Activated naive CD4-positive, alpha-beta T cell treated with anti-CD3 and anti-CD28 coated beads, Interleukin-2, amount 50 U/mL, for 24 hours (primary cell): ENCODE data around the gene SEPTIN1.

Source experiments
- H3K27ac Mint-ChIP-seq: one replicate; pipeline ENCODE4 v1.8.0; 2021; ENCODE audit warnings: mild to moderate bottlenecking, mixed read lengths
- H3K27me3 Mint-ChIP-seq: one replicate; pipeline ENCODE4 v1.8.0; 2021; ENCODE audit warnings: mixed read lengths
- H3K36me3 Mint-ChIP-seq: one replicate; pipeline ENCODE4 v1.8.0; 2021; ENCODE audit warnings: mixed read lengths
- H3K4me1 Mint-ChIP-seq: one replicate; pipeline ENCODE4 v1.8.0; 2021; ENCODE audit warnings: mixed read lengths
- H3K4me3 Mint-ChIP-seq: one replicate; pipeline ENCODE4 v1.8.0; 2021; ENCODE audit warnings: mild to moderate bottlenecking, mixed read lengths
- H3K9me3 Mint-ChIP-seq: one replicate; pipeline ENCODE4 v1.8.0; 2021; ENCODE audit warnings: mixed read lengths

Gene SEPTIN1

DNA sequence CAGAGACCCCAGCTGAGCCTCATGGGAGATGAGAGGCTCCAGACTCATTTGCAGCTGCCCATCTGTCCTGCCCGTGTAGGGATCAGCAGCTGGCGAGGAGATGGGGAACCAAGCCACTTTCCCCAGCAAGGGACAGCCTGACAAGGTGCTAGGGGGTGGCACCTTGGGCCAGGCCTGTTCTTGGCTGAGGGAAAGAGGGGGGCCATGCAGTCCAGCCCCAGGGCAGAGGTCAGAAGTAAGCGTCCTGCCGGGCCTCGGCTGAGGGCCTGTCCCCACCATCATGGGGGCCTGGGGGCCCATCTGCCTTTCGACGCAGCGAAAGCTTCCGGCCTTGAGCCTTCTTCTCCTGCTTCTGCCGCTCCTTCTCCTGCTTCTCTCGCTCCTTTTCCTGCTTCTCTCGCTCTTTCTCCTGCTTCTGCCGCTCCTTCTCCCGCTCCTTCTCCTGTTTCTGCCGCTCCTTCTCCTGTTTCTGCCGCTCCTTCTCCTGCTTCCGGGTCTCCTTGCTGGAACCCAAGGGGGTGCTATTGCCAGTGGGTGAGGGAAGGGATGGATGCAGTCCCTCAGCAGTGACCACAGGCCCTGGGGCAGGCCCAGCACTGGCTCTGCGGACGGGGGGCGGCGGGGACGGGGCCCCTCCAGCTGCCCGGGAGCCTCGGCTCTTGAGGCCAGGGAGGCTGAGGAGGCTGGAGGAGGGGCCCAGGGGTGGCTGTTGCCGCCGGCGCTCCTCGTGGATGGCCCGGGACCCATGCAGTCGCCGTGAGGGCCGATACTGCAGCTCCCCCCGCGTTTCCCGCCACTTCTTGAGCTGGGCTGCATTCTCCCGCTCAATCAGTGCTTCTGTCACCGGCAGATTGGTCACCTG lies 24.4 kb downstream of the SEPTIN1 start:
- Mint-ChIP-seq H3K4me1 (peaks cover 26% of the 10 kb centered on the region), H3K9me3 (no peaks in the 10 kb centered on the region), H3K4me3 (peak overlapping the region; percentile 34), H3K27ac (no peak overlapping the region), H3K27me3 (no peaks in the 10 kb centered on the region), H3K36me3 (peaks cover 8% of the 10 kb centered on the region)

DNA sequence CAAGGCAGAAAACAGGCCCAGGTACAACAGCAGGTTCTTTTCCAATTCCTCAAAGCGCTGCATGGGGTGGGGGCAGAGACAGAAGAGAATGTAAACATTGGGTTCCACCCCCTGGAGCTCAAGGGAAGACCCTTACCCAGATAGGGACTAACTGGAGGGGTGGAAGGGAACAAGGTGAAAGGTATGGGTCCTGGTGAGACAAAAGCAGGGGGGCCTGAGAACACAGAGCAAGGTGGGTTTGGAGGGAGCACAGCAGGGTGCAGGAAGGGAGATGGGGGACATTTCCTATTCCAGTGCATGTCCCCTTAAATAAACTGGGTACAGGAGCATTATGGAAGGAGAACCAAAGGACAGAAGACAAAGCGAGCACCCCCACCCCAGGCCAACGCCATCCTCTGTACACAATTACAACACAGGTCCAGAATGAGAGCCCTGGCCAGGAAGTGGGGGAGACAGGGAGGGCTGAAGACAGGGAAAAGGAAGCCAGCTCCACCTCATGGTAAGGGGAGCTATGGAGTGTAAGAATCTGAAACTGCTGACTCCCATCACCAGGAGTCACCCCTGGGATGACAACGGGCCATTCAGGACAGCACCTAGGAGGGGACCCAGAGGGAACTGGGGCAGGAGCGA lies 25.2 kb downstream of the SEPTIN1 start:
- H3K36me3 Mint-ChIP-seq, result peaks cover 4% of the 10 kb centered on the region
- H3K4me1 Mint-ChIP-seq, result peaks cover 26% of the 10 kb centered on the region
- no peak overlapping the region for H3K4me3 Mint-ChIP-seq
- no peaks in the 10 kb centered on the region for H3K27me3 Mint-ChIP-seq
- no peak overlapping the region for H3K27ac Mint-ChIP-seq
- H3K9me3 Mint-ChIP-seq, result no peaks in the 10 kb centered on the region

DNA sequence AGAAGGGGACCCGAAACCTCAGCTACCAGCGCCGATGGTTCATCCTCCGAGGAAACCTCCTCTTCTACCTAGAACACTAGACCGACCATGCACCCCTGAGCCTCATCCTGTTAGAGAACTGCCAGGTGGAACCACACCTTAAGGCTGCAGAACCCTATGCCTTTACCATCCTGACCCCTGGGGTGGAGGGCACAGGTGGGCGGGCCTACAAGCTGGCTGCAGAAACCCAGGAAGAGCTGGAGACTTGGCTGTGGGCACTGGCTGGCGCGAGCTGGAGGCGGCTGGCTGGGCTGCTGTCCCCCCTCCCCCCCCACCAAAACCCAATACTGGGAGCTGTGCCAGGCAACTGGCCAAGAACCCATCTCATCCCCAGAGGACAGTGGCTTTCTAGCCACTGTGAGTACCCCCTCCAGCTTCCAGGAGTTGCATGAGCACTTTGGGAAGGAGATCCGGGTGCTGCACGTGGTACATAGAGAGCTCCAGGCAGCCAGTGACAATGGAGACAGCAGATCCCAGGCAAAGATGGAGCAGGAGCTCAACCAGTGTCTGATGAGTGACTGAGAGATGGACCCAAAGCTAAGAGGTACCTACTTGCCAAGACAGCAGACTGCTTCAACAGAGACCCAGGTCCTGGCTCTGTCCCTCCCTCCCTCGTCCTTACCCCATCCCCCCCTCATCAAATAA lies 25.8 kb downstream of the SEPTIN1 start:
- H3K27ac Mint-ChIP-seq, result peak overlapping the region; percentile 85
- no peaks in the 10 kb centered on the region for H3K9me3 Mint-ChIP-seq
- no peaks in the 10 kb centered on the region for H3K27me3 Mint-ChIP-seq
- H3K36me3 Mint-ChIP-seq, result peaks cover 4% of the 10 kb centered on the region
- H3K4me3 Mint-ChIP-seq, result peak overlapping the region; percentile 92
- peaks cover 29% of the 10 kb centered on the region for H3K4me1 Mint-ChIP-seq

DNA sequence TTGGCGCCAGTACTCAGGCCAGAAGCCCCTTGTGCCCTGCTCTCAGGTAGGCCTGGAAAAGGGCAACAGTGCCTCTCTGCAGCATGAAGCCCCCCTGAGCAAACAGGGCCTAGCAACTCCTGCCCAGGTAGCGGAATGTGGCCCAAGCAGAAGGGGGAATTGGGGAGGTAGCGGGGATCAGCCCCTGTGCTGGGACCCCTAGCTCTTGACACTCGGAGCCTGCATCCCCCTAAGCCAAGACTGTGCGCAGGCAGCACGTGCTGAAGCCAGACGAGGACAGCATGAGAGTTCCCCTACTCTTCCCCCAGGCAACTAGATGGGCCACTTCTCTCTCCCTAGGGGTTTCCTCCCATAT lies 26.4 kb downstream of the SEPTIN1 start:
- Mint-ChIP-seq H3K4me1 (peaks cover 33% of the 10 kb centered on the region), H3K4me3 (peak overlapping the region; percentile 92), H3K9me3 (no peaks in the 10 kb centered on the region), H3K36me3 (peaks cover 4% of the 10 kb centered on the region), H3K27ac (peak overlapping the region; percentile 85), H3K27me3 (no peaks in the 10 kb centered on the region)

DNA sequence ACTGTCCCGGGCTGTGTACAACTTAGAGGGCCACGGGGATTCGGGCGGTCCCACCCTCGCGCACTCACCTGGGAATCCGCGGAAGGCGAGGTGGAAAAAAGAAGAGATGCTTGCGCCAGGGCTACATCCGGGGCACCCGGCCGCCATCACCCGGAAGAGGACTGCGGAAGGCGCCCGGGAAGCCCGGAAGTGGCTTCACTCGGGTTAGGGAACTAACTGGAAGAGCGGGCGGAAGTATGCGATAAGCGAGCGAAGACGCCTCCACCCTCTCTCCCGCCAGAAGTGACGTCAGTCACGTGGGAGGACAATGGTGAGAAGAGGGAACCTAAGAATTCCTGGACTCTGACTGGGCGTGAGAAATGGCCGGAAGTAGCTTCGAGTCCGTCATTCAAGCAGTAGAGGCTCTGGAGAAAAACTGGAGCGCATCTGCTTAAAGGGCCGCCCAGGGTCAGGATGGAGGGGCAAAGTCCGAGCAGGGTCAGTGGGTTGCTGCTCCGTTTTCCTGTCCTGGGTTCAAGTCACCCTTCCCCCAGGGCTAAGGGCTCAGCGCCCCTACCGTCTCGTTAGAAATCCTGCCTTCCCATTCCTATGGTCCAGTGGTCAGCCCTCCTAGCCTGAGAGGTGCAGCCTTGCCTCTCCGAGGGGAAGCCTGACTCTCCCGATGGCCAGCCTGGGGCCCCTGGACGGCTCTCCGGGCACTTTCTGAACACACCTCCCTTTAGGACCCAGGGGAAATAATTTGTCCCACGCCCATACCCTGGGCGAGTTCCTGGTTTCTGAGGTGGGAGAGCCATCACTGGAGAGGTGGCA lies 27.0 kb downstream of the SEPTIN1 start, which contains the start of gene CD2BP2:
Gene CD2BP2 (minus strand): TSS at position 165 of the 810 bp plus-strand sequence. CDS start 627 bp downstream, outside the sequence.
- H3K4me1 Mint-ChIP-seq, result peaks cover 37% of the 10 kb centered on the region
- no peaks in the 10 kb centered on the region for H3K27me3 Mint-ChIP-seq
- peak within 1 kb of the TSS; percentile 92 for H3K4me3 Mint-ChIP-seq
- H3K27ac Mint-ChIP-seq, result peak within 1 kb of the TSS; percentile 99
- H3K9me3 Mint-ChIP-seq, result no peaks in the 10 kb centered on the region
- peaks cover 4% of the 10 kb centered on the region for H3K36me3 Mint-ChIP-seq

DNA sequence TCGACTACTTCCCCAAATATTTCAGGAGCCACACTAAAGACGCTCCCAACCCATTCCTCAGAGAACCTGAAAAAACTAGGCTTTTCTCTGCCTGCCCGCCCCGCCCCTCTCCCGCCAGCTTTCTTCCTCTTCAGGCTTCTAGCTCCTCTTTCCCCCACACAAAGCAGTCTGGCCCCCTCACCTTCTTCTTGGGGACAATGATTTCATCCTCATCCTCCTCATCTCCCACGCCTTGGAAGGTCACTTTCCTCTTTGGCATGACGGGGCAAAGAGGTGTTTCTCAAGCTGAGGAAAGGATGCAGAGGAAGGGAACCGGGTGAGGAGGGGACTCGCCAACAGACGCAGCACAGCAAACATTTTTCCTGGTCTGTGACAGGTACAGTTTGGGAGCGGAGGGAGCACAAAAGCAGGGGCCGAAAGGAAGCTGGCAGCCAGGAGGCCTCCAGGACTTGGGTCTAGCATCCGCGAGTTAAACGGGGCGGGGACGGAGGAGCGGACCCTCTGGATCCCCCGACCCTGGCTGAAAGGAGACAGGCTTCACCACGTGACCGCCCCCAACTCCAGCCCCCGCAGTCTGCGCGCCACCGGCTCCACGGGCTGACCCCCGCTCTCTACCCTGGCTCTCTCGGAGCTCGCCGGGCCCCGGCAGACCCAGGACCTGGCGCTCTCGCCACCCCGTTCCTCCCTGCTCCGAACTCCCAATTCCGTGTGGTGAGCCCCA lies 27.8 kb downstream of the SEPTIN1 start:
- H3K27ac Mint-ChIP-seq, result peak overlapping the region; percentile 99
- H3K9me3 Mint-ChIP-seq, result no peaks in the 10 kb centered on the region
- H3K4me3 Mint-ChIP-seq, result peak overlapping the region; percentile 92
- peaks cover 43% of the 10 kb centered on the region for H3K4me1 Mint-ChIP-seq
- H3K36me3 Mint-ChIP-seq, result peaks cover 4% of the 10 kb centered on the region
- H3K27me3 Mint-ChIP-seq, result no peaks in the 10 kb centered on the region

DNA sequence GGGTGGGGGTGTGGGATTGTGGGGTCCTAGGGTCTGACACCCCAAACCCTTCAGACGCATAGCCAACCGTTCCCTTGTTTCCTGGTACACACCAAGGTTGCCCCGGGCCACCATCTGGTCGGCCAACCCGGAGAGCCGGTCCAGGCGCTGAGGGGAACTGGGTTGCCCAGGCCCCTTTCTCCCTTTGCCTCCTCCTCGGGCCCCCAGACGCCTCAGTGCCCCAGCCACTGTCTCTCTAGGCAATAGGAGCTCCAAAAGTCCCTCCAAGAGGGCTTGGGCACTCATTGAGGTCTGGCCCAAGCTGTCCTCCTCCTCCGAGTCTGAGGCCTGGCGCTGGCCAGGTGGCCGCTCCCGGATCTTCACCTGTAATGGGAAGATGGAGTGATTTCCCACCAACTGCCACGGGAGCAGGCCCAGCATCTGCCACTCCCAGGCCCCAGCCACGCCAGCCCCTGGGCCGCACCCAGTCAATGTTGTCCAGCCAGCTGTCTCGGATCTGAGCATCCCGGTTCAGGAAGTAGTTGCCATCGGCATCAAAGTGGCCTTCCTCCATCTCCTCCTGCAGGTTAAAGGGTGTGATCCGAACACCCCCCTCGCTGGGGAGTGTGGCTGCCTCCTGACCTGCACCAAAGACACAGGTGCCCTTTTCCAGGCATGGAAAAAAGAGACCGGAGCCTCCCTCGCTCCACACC lies 28.8 kb downstream of the SEPTIN1 start:
- H3K4me3 Mint-ChIP-seq, result peak overlapping the region; percentile 92
- no peaks in the 10 kb centered on the region for H3K27me3 Mint-ChIP-seq
- H3K27ac Mint-ChIP-seq, result no peak overlapping the region
- H3K36me3 Mint-ChIP-seq, result peaks cover 4% of the 10 kb centered on the region
- peaks cover 43% of the 10 kb centered on the region for H3K4me1 Mint-ChIP-seq
- H3K9me3 Mint-ChIP-seq, result no peaks in the 10 kb centered on the region

DNA sequence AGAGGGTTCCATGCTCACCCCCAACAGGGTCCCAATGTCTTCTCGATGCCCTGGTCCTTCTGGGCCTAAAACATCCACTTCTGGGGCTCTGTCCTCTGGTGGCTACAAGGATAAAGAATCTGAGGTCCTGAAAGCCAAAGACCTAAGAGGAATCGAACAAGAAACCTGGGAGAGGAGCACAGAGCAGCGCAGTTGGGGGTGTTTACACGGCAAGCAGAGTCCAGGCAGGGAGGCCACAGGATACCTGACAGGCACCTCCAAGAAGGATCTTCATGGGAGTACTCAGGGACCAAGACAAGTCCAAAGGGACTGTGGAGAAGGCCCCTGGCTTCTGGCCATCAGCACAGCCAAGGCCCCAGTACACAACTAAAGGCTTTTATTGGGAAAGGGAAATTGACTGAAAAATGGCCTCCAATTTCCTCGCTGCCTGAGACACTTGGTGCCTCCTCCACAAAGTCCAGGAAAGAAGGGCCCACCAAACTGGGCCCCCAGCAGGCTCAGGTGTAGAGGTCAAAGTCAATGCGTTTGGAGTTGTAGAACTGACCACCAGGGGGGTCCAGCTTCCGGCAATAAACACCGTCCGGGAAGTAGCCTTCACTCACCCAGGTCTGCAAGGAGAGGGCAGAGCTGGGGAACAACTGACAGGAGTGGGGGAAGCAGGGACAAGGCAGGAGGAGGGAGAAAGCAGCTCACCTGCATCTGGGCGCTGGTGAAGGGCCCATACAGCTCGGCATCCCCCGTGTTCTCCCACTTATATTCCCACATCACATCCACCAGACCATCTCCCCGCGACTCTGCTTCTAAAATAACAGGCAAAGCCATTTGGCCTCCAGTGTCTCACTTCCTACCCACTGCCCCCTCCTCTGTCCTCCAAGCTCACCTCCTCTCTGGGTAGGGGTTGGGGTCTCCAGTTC lies 29.6 kb downstream of the SEPTIN1 start:
- H3K4me1 Mint-ChIP-seq, result peaks cover 43% of the 10 kb centered on the region
- no peaks in the 10 kb centered on the region for H3K9me3 Mint-ChIP-seq
- peaks cover 4% of the 10 kb centered on the region for H3K36me3 Mint-ChIP-seq
- H3K4me3 Mint-ChIP-seq, result peak overlapping the region; percentile 42
- peak overlapping the region; percentile 70 for H3K27ac Mint-ChIP-seq
- no peaks in the 10 kb centered on the region for H3K27me3 Mint-ChIP-seq

DNA sequence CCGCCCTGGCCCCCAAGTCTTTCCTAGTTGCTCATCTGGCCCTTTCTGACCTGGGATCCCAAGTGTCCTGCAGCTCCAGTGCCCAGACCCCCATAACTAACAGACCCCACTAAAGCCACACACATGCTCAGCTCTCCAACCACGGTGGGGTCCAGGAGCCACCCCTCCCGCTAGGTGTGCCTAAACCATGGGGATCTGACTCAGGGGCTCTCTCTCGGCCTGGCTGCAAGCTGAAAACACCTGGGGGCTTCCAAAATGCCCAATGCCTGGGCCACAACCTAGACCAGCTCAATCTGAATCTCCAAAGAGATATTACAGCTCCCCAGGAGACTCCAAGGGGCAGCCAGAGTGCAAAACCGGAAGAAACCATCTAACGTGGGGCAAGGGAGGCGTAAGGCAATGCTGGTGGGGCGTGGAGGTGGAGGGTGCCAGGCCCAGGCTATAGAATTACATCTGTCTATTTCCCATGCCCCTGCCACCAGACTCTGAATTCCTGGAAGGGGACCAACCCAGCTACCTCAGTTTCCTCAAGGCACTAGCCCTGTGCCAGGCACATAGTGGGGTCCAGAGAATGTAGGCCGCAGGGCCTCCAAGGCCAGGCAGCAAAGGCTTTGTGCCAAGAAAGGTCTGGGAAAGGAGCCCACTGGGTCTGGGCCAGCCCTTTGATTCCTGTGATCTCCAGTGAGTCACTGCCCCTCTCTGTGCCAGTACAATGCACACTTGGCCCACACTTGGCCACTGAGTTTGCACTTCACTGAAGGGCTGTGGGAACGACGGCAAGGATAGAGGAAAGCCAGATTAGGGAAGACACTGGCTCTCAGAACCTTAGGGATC lies 30.6 kb downstream of the SEPTIN1 start:
- H3K27me3 Mint-ChIP-seq, result no peaks in the 10 kb centered on the region
- H3K27ac Mint-ChIP-seq, result no peak overlapping the region
- H3K9me3 Mint-ChIP-seq, result no peaks in the 10 kb centered on the region
- H3K36me3 Mint-ChIP-seq, result peaks cover 4% of the 10 kb centered on the region
- H3K4me1 Mint-ChIP-seq, result peaks cover 43% of the 10 kb centered on the region
- peak overlapping the region; percentile 42 for H3K4me3 Mint-ChIP-seq

DNA sequence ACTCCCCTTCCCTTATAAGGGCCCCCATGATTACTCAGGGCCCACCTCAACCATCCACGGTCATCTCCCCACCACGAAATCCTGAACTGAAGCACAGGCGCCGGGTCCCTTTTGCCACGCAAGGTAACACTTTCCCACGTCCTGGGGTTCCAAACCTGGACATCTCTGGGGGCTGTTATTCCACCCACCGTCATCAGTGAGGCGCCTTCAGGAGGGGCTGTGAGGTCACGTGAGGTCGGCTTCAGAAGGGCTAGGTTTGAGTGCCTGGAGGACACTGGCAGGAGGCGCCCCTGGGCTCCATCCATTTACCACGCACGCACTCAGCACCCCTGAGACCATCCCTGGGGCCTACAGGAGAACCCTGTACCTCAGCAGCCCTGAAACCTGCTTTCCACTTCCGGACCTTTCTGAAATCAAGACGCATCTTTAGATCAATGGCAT lies 31.3 kb downstream of the SEPTIN1 start:
- Mint-ChIP-seq H3K27ac (no peak overlapping the region), H3K27me3 (no peaks in the 10 kb centered on the region), H3K4me1 (peaks cover 38% of the 10 kb centered on the region), H3K9me3 (no peaks in the 10 kb centered on the region), H3K36me3 (peaks cover 4% of the 10 kb centered on the region), H3K4me3 (no peak overlapping the region)

DNA sequence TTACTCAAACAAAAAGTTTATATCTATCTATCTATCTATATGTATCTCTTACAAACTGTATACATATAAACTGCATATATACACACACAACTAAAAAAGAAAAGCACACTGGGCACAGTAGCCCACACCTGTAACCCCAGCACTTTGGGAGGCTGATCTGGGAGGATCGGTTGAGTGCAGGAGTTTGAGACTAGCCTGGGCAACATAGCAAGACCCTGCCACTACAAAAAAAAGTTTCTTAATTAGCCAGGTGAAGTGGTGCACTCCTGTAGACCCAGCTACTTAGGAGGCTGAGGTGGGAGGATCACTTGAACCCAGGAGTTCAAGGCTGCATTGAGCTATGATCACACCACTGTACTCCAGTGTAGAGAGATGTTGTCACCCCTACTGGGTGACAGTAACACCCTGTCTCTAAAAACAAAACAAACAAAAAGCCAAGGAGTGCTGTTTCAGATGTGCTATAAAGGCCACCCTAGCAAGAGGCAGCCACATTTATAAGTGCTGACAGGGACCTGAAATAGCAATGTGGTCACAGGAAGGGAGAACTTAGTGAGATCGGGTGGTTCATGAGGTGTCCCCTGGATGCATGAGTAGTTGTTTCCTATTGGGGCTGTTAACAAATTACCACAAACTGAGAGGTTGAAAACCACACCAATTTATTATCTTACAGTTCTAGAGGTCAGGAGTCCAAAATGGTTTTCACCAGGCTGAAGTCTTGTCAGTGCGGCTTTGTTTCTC lies 32.1 kb downstream of the SEPTIN1 start:
- H3K9me3 Mint-ChIP-seq, result no peaks in the 10 kb centered on the region
- peak overlapping the region; percentile 67 for H3K27ac Mint-ChIP-seq
- no peaks in the 10 kb centered on the region for H3K27me3 Mint-ChIP-seq
- peak overlapping the region; percentile 43 for H3K4me3 Mint-ChIP-seq
- peaks cover 4% of the 10 kb centered on the region for H3K36me3 Mint-ChIP-seq
- H3K4me1 Mint-ChIP-seq, result peaks cover 31% of the 10 kb centered on the region

DNA sequence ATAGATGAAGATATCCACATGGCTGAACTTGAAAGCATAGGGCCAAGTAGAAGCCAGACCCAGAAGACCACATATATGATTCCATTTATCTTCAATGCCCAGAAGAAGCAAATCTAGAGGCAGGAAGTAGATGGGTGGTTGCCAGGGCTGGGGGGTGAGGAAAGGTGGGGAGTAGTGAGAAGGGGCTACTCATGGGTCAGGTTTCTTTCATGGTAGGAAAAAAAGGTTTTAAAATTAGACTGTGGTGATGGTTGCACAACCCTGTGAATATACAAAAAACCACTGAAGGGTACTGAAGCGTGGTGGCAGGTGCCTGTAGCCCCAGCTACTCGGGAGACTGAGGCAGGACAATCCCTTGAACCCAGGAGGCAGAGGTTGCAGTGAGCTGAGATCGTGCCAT lies 32.7 kb downstream of the SEPTIN1 start:
- peaks cover 29% of the 10 kb centered on the region for H3K4me1 Mint-ChIP-seq
- H3K4me3 Mint-ChIP-seq, result no peak overlapping the region
- H3K27ac Mint-ChIP-seq, result no peak overlapping the region
- no peaks in the 10 kb centered on the region for H3K27me3 Mint-ChIP-seq
- H3K9me3 Mint-ChIP-seq, result no peaks in the 10 kb centered on the region
- peaks cover 4% of the 10 kb centered on the region for H3K36me3 Mint-ChIP-seq
